ENCODE results near the gene LTBP2. TPM values are rescaled to one million over a fixed set of nuclear protein-coding genes. Genes with fewer than 3 reads are reported as not detected.

The LTBP2 gene
- total RNA-seq, 1 experiment from 2014 or later = 17.4 TPM

GRCh38 chr14:74586681-74587362 is 25.2 kb downstream of the LTBP2 start:
- Histone ChIP-seq H3K9me2 (replicated peaks; ENCODE audit: low read length) (no peaks in the 10 kb centered on the region), H3K9me3 (ENCODE audit: low read length) (no peaks in the 10 kb centered on the region), H4K20me1 (ENCODE audit: low read length) (no peaks in the 10 kb centered on the region), H3K27ac (ENCODE audit: low read length) (no peak overlapping the region), H3F3A (ENCODE audit: low read length, unreplicated experiment) (no peaks in the 10 kb centered on the region), H3K4me2 (ENCODE audit: low read length) (no peak overlapping the region), H3K79me2 (ENCODE audit: low read length) (no peaks in the 10 kb centered on the region), H3K27me3 (ENCODE audit: low read length) (no peaks in the 10 kb centered on the region), H3K4me1 (ENCODE audit: insufficient read depth, low read length) (peaks cover 25% of the 10 kb centered on the region), H3K4me3 (ENCODE audit: low read length) (no peak overlapping the region), H2AFZ (ENCODE audit: low read length) (no peak overlapping the region), H3K9ac (ENCODE audit: low read length) (no peak overlapping the region), H3K36me3 (ENCODE audit: low read depth, low read length) (no peaks in the 10 kb centered on the region)
- TF ChIP-seq EZH2phosphoT487 (IDR thresholded peaks at IDR 0.05; ENCODE audit: borderline replicate concordance, low read length) (no peak), EZH2 (IDR thresholded peaks at IDR 0.05; ENCODE audit: low read length, unreplicated experiment) (no peak)
- TF ChIP-seq, protein P1, sequence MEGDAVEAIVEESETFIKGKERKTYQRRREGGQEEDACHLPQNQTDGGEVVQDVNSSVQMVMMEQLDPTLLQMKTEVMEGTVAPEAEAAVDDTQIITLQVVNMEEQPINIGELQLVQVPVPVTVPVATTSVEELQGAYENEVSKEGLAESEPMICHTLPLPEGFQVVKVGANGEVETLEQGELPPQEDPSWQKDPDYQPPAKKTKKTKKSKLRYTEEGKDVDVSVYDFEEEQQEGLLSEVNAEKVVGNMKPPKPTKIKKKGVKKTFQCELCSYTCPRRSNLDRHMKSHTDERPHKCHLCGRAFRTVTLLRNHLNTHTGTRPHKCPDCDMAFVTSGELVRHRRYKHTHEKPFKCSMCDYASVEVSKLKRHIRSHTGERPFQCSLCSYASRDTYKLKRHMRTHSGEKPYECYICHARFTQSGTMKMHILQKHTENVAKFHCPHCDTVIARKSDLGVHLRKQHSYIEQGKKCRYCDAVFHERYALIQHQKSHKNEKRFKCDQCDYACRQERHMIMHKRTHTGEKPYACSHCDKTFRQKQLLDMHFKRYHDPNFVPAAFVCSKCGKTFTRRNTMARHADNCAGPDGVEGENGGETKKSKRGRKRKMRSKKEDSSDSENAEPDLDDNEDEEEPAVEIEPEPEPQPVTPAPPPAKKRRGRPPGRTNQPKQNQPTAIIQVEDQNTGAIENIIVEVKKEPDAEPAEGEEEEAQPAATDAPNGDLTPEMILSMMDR (conservative IDR thresholded peaks at IDR 0.05; ENCODE audit: low read depth, low read length) = no peak
- no TSS peak for BruUV-seq (replicated peaks)
- POLR2A ChIA-PET (ENCODE audit: unreplicated experiment) = no interaction called here
- intact Hi-C loops (cut with micrococcal nuclease) = no loop called here
- ATAC-seq (no peak), DNase-seq (no peak)
- CTCF ChIA-PET = no interaction called here

- no peak overlapping the region for H2AFZ ChIP-seq (ENCODE audit: low read length)
- no peak for DNase-seq
- H3K9me2 ChIP-seq (replicated peaks; ENCODE audit: low read length) = no peaks in the 10 kb centered on the region
- H3K4me2 ChIP-seq (ENCODE audit: low read length) = no peak overlapping the region
- H3K79me2 ChIP-seq (ENCODE audit: low read length) = no peaks in the 10 kb centered on the region
- H3K9ac ChIP-seq (ENCODE audit: low read length) = no peak overlapping the region
- no peak overlapping the region for H3K4me3 ChIP-seq (ENCODE audit: low read length)
- H3K4me1 ChIP-seq (ENCODE audit: insufficient read depth, low read length) = peaks cover 25% of the 10 kb centered on the region
- H4K20me1 ChIP-seq (ENCODE audit: low read length) = no peaks in the 10 kb centered on the region
- H3K27ac ChIP-seq (ENCODE audit: low read length) = no peak overlapping the region
- no peaks in the 10 kb centered on the region for H3K36me3 ChIP-seq (ENCODE audit: low read depth, low read length)
- intact Hi-C loops (cut with micrococcal nuclease) = no loop called here
- ATAC-seq = no peak
- TF ChIP-seq EZH2phosphoT487 (IDR thresholded peaks at IDR 0.05; ENCODE audit: borderline replicate concordance, low read length) (no peak), EZH2 (IDR thresholded peaks at IDR 0.05; ENCODE audit: low read length, unreplicated experiment) (no peak)
- TF ChIP-seq, protein P1 (conservative IDR thresholded peaks at IDR 0.05; ENCODE audit: low read depth, low read length) = no peak
- no TSS peak for BruUV-seq (replicated peaks)
- no peaks in the 10 kb centered on the region for H3F3A ChIP-seq (ENCODE audit: low read length, unreplicated experiment)
- H3K9me3 ChIP-seq (ENCODE audit: low read length) = no peaks in the 10 kb centered on the region
- no peaks in the 10 kb centered on the region for H3K27me3 ChIP-seq (ENCODE audit: low read length)
- ChIA-PET CTCF (no interaction called here), POLR2A (ENCODE audit: unreplicated experiment) (no interaction called here)
Observed at GRCh38 chr14:74585406-74586335, 26.4 kb downstream of the LTBP2 start.
